Breast epithelium (tissue), 3 donors: ENCODE data around the gene PON1.

Experiments used
- CTCF ChIP-seq, 3 donors: fragments of 450-650 bp; IDR thresholded peaks; one replicate each; pipeline ENCODE4 v1.5.1; 2016 to 2017; ENCODE audit warnings: antibody characterized with exemption in 3 of 3, mild to moderate bottlenecking in 3 of 3, moderate library complexity in 3 of 3
- POLR2A ChIP-seq: fragments of 450-650 bp; IDR thresholded peaks from one replicate; pipeline ENCODE4 v1.6.1; 2016; ENCODE audit warnings: antibody characterized with exemption, mild to moderate bottlenecking, moderate library complexity
- POLR2AphosphoS5 ChIP-seq, 3 donors: sonication (generic); formaldehyde crosslinking; IDR thresholded peaks; one replicate each; pipeline ENCODE4 v1.6.1; 2017; ENCODE audit warnings: antibody characterized with exemption in 3 of 3

DNA sequence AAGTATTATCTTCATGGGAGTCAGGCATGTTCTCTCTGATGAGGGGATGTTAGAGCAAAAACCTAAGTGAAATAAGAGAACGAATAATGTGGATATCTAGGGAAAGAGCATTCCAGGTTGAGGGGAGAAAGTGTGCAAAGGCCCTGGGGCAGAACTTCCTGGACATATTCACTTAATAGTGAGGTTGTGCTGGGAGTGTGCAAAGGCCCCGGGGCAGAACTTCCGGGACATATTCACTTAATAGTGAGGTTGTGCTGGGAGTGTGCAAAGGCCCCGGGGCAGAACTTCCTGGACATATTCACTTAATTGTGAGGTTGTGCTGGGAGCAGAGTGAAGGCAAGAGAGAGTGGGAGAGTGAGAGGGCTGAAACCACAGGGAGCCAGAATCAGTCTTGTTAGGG, 11.8 kb downstream of the PON1 start:
- no peak for TF ChIP-seq CTCF (IDR thresholded peaks at IDR 0.05)
- TF ChIP-seq POLR2A = no peak
- no peak for TF ChIP-seq POLR2AphosphoS5 (IDR thresholded peaks at IDR 0.05)
